HG03460 (cell line): ENCODE results near the gene PBRM1.
"Not testable (repeated sequence)": the region's sequence is repeated elsewhere in the genome, so short reads cannot be mapped to it uniquely, and the experiment has no call there.

ENCODE experiments used
- ATAC-seq: cut with Tn5 transposase; IDR thresholded peaks from one replicate; pipeline ENCODE4 v1.9.1; 2021; ENCODE audit not compliant: unreplicated experiment

Gene PBRM1

GRCh38 chr3:52537165-52537620, 148.5 kb downstream of the PBRM1 start:
- no peak for ATAC-seq

- peak; percentile 86 for ATAC-seq
Observed at GRCh38 chr3:52536369-52537164, 149.1 kb downstream of the PBRM1 start, which contains the start of gene UQCC5. TSS of gene UQCC5 (plus strand) at chr3:52536605. CDS start at chr3:52536756, 151 bp downstream.

GRCh38 chr3:52536112-52536368, 149.7 kb downstream of the PBRM1 start:
- no peak for ATAC-seq

DNA sequence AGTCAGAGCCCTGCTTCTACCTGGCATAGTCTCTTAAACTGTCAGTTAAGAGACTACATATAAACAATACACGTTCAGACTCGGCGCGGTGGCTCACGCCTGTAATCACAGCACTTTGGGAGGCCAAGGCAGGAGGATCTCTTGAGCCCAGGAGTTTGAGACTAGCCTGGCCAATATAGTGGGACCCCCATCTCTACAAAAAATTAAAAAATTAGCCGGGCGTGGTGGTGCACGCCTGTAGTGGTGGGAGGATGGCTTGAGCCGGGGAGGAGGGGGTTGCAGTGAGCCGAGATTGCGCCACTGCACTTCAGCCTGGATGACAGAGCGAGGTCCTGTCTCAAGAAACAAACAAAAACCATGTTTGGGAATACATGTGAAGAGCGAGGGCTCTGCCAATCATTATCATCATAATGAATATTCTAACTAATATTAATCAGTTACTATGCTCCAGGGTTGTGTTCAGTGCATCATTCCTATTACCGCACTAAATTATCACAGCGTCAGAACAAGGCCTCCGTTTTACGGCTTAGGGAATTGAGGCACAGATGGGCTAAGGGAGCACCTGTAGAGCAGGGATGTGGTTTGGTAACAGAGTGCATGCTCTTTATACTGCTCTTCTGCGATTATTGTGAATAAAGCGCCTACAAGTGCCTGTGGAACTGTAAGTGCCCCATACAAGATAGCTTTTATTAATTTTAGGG, 150.2 kb downstream of the PBRM1 start:
- ATAC-seq, result no peak

GRCh38 chr3:52534281-52535183, 151.2 kb downstream of the PBRM1 start:
- no peak for ATAC-seq

GRCh38 chr3:52533623-52534280, 152.0 kb downstream of the PBRM1 start, which contains the start of gene NT5DC2:
TSS of gene NT5DC2 (minus strand) at chr3:52533857. CDS start at chr3:52533737, 120 bp downstream.
- no peak for ATAC-seq

- ATAC-seq, result no peak
Observed at GRCh38 chr3:52532838-52533622, 152.7 kb downstream of the PBRM1 start.

DNA sequence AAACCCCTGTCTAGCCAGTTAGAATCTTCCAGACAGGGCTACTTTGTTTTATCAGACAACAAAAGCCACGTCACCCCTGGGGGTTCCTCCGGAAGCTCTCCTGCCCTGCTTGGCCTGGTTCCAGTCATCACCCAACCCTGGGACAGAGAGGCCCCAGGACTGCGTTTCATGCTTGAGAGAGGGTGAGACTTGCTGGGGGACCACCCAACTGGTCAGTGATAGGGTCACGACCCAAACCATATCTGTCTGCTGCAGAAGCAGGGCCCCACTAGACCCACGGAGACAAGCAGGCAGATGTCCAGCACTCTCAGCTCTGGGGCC, 153.2 kb downstream of the PBRM1 start:
- no peak for ATAC-seq

GRCh38 chr3:52531860-52532516, 153.7 kb downstream of the PBRM1 start:
- no peak for ATAC-seq

DNA sequence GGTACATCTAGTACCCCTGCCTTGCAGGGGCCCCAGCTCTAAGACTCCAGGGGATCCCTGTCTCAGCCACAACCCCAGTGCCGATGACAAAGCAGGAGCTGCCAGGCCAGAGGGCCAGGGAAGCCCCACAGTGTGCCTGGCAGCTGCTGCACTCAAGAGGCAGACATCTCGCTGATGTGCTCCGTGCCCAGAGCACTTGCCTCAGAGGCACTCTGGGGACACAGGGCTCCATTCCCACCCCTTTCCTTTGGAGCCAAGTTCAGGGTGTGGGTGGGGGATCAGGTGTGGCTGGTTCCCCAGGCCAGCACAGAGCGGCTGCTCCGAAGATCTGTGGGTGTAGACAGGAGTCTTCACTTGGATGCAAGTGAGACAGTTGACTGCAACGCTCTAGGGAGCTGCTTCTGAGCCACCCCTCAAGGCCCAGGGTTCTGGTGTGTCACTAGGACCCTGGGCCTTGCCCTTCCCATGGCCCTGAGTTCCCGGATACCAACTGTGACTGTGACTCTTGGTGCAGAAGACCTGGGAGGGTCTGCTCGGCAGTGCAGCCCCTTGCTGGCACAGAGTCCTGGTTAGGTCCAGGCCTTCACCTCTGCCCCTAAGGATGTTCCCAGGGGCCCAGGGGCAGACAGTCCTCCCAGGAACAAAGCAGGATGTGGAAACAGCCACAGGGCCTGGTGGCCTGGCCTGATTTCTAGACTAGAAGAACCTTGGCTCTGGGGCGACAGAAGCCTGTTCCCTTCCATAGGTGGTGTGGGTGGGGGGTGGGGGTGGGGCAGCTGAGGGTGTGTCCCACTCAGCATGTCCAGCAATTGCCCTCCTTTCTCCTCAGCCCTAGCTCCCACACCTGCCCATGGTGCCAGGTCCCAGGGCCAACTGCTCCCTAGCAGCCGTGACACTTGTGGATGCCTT, 154.5 kb downstream of the PBRM1 start:
- ATAC-seq, result no peak

- no peak for ATAC-seq
Observed at GRCh38 chr3:52529376-52530333, 156.1 kb downstream of the PBRM1 start.

DNA sequence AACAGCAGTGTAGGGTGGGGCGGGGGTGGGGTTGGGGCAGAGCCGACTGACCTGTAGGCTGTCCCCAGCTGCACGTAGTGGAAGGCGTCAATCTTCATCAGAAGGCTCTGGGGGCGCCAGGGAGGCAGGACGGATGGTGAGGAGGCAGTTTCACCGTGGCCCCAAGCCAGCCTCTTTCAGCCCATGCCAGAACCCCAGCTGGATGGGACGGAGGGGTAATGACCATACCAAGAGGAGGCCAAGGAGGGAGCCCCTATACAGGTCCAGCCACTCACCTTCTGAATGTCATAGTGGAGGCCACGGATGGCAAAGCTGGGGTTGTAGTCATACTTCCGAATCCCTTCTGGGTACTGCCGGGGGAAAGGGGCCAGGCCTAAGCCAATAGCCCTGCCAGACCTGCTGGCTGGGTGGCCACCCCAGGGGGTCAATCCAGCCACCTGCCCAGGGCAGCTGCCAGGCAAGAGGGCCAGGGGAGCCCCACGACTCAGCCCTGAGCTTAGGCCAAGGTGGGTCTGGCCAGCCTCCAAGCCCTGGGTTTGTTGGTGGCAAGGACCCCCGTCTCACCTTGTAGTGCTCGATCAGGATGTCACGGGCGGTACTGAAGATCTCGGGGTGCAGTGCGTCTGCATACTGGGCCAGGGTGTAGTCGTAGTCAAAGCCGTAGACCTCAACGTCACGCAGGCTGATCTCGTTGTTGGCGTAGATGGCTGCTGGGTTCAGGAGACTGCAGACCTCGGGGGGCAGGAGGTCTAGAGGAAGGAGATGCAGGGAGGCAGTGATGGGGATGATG, 156.9 kb downstream of the PBRM1 start:
- no peak for ATAC-seq

DNA sequence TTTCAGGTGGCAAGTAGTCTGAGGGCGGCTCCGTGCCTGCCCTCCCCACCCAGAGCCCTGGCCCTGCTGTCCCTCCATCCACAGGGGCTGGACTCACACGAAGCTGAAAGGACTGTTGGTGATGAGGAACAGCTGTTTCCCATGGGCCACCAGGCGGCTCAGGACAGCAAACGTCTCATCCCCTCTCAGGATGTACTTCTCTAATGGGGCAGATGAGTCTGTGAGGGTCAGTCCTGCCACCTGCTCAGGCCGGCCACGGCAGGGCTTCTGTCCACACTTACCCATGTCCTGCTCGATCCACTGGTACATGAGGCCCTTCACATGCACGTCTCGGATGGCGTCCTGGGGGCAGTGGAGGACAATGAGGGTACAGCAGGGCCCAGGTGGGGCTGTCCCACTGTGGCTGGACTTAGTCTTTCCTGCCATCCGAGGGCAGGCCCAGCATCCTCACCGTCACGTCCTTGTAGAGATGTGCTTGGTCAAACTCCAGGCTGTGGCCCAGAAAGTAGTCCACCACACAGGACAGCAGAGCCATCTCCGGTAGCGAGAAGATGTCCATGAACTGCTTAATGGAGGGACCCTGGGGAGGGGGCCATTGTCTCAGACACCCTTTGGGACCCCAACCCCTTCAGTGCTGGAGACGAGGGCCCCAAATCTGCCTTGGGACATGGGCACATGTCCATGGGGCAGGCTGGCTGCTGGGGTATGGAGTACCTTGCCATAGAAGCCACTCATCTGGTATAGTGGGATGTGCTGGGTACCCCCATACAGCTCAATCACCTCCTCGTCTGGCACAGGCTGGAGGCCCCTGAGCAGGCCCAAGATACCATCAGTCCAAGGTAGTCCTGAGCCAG, 157.8 kb downstream of the PBRM1 start:
- ATAC-seq, result no peak

GRCh38 chr3:52527039-52527731, 158.5 kb downstream of the PBRM1 start:
- ATAC-seq, result no peak

GRCh38 chr3:52526671-52527038, 159.1 kb downstream of the PBRM1 start:
- not testable (repeated sequence) for ATAC-seq
